K562 (cell line): ENCODE data around the gene CENPX. TPM values are rescaled to one million over a fixed set of nuclear protein-coding genes. Genes with fewer than 3 reads are reported as not detected.
A peak's percentile ranks its signal among the peaks of the same experiment; 100 is the strongest.

Experiments
- DPF2 ChIP-seq: fragments of 450-650 bp; IDR thresholded peaks from 2 replicates; pipeline ENCODE4 v1.6.1; 2016
- ERF ChIP-seq: fragments of 450-650 bp; formaldehyde crosslinking; IDR thresholded peaks from 2 replicates; pipeline ENCODE4 v1.4.0; 2020; ENCODE audit warnings: mild to moderate bottlenecking, mixed read lengths
- KDM5B ChIP-seq: fragments of 200-600 bp; sonication (generic); IDR thresholded peaks from 2 replicates; pipeline ENCODE4 v1.6.1; 2012; ENCODE audit warnings: low read depth, mild to moderate bottlenecking, moderate library complexity, low read length, control low read depth, inconsistent platforms; ENCODE audit not compliant: insufficient replicate concordance
- TEAD2 ChIP-seq: fragments of 450-650 bp; IDR thresholded peaks from 2 replicates; pipeline ENCODE4 v1.6.1; 2016; ENCODE audit warnings: missing genetic modification characterization, control low read depth, missing compliant biosample characterization
- ZNF146 ChIP-seq: IDR thresholded peaks from one replicate; pipeline ENCODE4 v1.6.1; 2018; ENCODE audit warnings: missing compliant biosample characterization; ENCODE audit not compliant: unreplicated experiment
- ZNF431 ChIP-seq: sonication (generic); formaldehyde crosslinking; IDR thresholded peaks from 2 replicates; pipeline ENCODE4 v1.8.0; 2022; ENCODE audit warnings: mild to moderate bottlenecking, missing genetic modification reagents
- ZNF583 ChIP-seq: fragments of 250-450 bp; sonication (Bioruptor Pico); IDR thresholded peaks from 2 replicates; pipeline ENCODE4 v1.4.0; 2020
- ZNF707 ChIP-seq: fragments of 250-450 bp; sonication (Bioruptor Pico); conservative IDR thresholded peaks from 2 replicates; pipeline ENCODE4 v1.8.0; 2022; ENCODE audit warnings: inconsistent platforms, mild to moderate bottlenecking, moderate library complexity
- polyA plus RNA-seq, 8 experiments: library from polyadenylated mRNA; depleted of rRNA in 4 of 8; stranded (reverse) in 5 of 8; unstranded in 3 of 8; fragments of >200 nt; fragmentation: Nextera tagmentation in 2 of 8; fragmentation: Illumina TruSeq in 1 of 8; extraction: Ambion mirVana in 2 of 8; extraction: Trizol in 1 of 8; gene quantifications; 2 replicates each; pipeline versions ENCODE4 v1.2.1 to v1.2.3, GENCODE V29; 2011 to 2014; ENCODE audit warnings: inconsistent platforms in 1 of 8, missing spikeins in 1 of 8
- total RNA-seq, 7 experiments: library from RNA; depleted of rRNA in 6 of 7; stranded (reverse); fragments of >200 nt in 6 of 7; fragmentation: Illumina TruSeq in 2 of 7; extraction: Trizol in 2 of 7; gene quantifications; 2 replicates each; pipeline versions ENCODE4 v1.2.1 to v1.2.3, GENCODE V29; 2011 to 2021; ENCODE audit warnings: low replicate concordance in 1 of 7
- TF ChIP-seq, protein P1 (sequence below): sonication (generic); formaldehyde crosslinking; IDR thresholded peaks from 2 replicates; pipeline ENCODE4 v1.8.1; 2023; ENCODE audit warnings: mild to moderate bottlenecking, missing genetic modification reagents
- TF ChIP-seq, protein P2 (sequence below): sonication (generic); formaldehyde crosslinking; IDR thresholded peaks from 2 replicates; pipeline ENCODE4 v1.5.0; 2020; ENCODE audit warnings: missing genetic modification reagents
- TF ChIP-seq, protein P3 (sequence below): fragments of 250-450 bp; sonication (Bioruptor Pico); IDR thresholded peaks from 2 replicates; pipeline ENCODE4 v1.5.0; 2021
- TF ChIP-seq, protein P4 (sequence below), 2 experiments: fragments of 450-650 bp in 1 of 2; sonication (generic) in 1 of 2; formaldehyde crosslinking in 1 of 2; IDR thresholded peaks; 2 replicates each; pipeline versions ENCODE4 v1.7.1 to v1.9.0; 2016 to 2022; ENCODE audit warnings: inconsistent platforms in 1 of 2, mild to moderate bottlenecking in 1 of 2, missing genetic modification reagents in 1 of 2

Gene CENPX
- total and polyA plus RNA-seq, 9 of the 15 experiments (the other 6 are each of a cell fraction or from before 2014, with no cell fraction given), result 32.7 to 352 (median 127) TPM

DNA sequence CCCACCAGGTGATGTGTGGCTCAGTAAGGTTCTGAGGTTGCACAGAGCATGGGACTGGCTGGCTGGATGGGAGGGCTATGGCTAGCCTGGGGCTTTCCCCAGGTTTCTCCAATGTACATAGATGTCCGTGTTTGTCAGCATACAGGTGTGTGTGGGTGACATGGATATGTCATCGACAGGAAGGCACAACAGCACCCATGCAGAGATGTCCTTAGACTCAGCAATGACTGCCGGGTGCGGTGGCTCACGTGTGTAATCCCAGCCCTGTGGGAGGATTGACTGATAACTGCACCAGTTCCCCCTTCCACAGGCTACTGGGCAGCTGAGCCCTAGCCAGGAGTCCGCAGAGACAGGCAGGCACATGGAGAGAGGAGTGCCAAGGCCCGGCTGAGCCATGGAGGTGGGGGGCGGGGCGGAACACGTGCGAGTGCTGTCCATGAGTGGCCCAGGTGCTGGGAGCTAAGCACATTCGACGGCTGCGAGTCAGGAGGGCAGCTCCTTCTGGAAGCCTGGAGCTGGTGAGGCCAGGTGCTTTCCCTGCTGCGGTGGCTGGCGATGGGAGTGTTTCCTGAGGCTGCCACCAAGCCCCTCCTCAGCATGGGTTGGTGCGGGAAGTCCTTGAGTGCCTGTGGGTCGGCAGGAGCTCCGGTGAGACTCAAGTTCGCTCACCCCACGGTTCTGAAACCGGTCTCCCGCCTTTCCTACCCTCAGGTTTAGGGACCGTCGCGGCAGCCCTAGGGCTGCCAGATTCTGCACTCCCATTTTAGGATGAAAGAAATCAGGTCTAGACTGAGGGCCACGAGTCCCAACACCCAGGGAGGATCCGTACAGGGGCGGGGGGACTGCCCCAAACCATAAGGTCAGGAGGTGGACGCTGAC is 46.1 kb downstream of the CENPX start (continued):
- TF ChIP-seq, protein P1, sequence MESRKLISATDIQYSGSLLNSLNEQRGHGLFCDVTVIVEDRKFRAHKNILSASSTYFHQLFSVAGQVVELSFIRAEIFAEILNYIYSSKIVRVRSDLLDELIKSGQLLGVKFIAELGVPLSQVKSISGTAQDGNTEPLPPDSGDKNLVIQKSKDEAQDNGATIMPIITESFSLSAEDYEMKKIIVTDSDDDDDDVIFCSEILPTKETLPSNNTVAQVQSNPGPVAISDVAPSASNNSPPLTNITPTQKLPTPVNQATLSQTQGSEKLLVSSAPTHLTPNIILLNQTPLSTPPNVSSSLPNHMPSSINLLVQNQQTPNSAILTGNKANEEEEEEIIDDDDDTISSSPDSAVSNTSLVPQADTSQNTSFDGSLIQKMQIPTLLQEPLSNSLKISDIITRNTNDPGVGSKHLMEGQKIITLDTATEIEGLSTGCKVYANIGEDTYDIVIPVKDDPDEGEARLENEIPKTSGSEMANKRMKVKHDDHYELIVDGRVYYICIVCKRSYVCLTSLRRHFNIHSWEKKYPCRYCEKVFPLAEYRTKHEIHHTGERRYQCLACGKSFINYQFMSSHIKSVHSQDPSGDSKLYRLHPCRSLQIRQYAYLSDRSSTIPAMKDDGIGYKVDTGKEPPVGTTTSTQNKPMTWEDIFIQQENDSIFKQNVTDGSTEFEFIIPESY, result 0 out of 2 replicates have a peak, but pooled peaks have one; percentile 46
- TF ChIP-seq ZNF431 (CRISPR knock-in tag) (no peak), ZNF583 (peak; percentile 29; the same call in 1 of the 2 replicates), ZNF707 (peak; percentile 57; the same call in 1 of the 2 replicates), ERF (CRISPR knock-in tag) (peak; percentile 94), KDM5B (peak; percentile 77), DPF2 (peak; percentile 20; the same call in 1 of the 2 replicates), ZNF146 (no peak), TEAD2 (tag) (no peak)
- TF ChIP-seq, protein P2, sequence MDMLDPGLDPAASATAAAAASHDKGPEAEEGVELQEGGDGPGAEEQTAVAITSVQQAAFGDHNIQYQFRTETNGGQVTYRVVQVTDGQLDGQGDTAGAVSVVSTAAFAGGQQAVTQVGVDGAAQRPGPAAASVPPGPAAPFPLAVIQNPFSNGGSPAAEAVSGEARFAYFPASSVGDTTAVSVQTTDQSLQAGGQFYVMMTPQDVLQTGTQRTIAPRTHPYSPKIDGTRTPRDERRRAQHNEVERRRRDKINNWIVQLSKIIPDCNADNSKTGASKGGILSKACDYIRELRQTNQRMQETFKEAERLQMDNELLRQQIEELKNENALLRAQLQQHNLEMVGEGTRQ (CRISPR knock-in tag), result 0 out of 2 replicates have a peak, but pooled peaks have one; percentile 31
- TF ChIP-seq, protein P3, sequence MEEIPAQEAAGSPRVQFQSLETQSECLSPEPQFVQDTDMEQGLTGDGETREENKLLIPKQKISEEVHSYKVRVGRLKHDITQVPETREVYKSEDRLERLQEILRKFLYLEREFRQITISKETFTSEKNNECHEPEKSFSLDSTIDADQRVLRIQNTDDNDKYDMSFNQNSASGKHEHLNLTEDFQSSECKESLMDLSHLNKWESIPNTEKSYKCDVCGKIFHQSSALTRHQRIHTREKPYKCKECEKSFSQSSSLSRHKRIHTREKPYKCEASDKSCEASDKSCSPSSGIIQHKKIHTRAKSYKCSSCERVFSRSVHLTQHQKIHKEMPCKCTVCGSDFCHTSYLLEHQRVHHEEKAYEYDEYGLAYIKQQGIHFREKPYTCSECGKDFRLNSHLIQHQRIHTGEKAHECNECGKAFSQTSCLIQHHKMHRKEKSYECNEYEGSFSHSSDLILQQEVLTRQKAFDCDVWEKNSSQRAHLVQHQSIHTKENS (CRISPR knock-in tag), result no peak
- TF ChIP-seq, protein P4, sequence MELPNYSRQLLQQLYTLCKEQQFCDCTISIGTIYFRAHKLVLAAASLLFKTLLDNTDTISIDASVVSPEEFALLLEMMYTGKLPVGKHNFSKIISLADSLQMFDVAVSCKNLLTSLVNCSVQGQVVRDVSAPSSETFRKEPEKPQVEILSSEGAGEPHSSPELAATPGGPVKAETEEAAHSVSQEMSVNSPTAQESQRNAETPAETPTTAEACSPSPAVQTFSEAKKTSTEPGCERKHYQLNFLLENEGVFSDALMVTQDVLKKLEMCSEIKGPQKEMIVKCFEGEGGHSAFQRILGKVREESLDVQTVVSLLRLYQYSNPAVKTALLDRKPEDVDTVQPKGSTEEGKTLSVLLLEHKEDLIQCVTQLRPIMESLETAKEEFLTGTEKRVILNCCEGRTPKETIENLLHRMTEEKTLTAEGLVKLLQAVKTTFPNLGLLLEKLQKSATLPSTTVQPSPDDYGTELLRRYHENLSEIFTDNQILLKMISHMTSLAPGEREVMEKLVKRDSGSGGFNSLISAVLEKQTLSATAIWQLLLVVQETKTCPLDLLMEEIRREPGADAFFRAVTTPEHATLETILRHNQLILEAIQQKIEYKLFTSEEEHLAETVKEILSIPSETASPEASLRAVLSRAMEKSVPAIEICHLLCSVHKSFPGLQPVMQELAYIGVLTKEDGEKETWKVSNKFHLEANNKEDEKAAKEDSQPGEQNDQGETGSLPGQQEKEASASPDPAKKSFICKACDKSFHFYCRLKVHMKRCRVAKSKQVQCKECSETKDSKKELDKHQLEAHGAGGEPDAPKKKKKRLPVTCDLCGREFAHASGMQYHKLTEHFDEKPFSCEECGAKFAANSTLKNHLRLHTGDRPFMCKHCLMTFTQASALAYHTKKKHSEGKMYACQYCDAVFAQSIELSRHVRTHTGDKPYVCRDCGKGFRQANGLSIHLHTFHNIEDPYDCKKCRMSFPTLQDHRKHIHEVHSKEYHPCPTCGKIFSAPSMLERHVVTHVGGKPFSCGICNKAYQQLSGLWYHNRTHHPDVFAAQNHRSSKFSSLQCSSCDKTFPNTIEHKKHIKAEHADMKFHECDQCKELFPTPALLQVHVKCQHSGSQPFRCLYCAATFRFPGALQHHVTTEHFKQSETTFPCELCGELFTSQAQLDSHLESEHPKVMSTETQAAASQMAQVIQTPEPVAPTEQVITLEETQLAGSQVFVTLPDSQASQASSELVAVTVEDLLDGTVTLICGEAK (IDR thresholded peaks at IDR 0.05), result no peak
- TF ChIP-seq, protein P4 (CRISPR knock-in tag; IDR thresholded peaks at IDR 0.05), result peak; percentile 59; the same call in 1 of the 2 replicates
